GM18520 (cell line): ENCODE data around the gene SPHK1.
"Not testable (repeated sequence)": the region's sequence is repeated elsewhere in the genome, so short reads cannot be mapped to it uniquely, and the experiment has no call there.

ENCODE experiments used
- ATAC-seq: cut with Tn5 transposase; IDR thresholded peaks from one replicate; pipeline ENCODE4 v1.9.1; 2021; ENCODE audit not compliant: unreplicated experiment

Gene SPHK1

GRCh38 chr17:76384222-76384986 is at the start of gene SPHK1:
Gene SPHK1, plus strand, starts transcription at chr17:76384609. Its CDS starts 1,036 bp downstream, at chr17:76385645.
- peak; percentile 44 for ATAC-seq

GRCh38 chr17:76335716-76336381 is 48.6 kb upstream of the SPHK1 start:
- no peak for ATAC-seq

- no peak for ATAC-seq
Observed at GRCh38 chr17:76336756-76337412, 47.5 kb upstream of the SPHK1 start.

- no peak for ATAC-seq
Observed at GRCh38 chr17:76337413-76337777, 47.0 kb upstream of the SPHK1 start.

- no peak for ATAC-seq
Observed at GRCh38 chr17:76341301-76341700, 43.1 kb upstream of the SPHK1 start.

- ATAC-seq, result no peak
Observed at GRCh38 chr17:76343106-76343505, 41.3 kb upstream of the SPHK1 start.

- no peak for ATAC-seq
Observed at GRCh38 chr17:76345377-76345974, 38.9 kb upstream of the SPHK1 start.

GRCh38 chr17:76346936-76347335 is 37.5 kb upstream of the SPHK1 start:
- not testable (repeated sequence) for ATAC-seq

- ATAC-seq, result no peak
Observed at GRCh38 chr17:76350463-76350862, 33.9 kb upstream of the SPHK1 start.

- ATAC-seq, result no peak
Observed at GRCh38 chr17:76351526-76352071, 32.8 kb upstream of the SPHK1 start.

GRCh38 chr17:76353004-76353598 is 31.3 kb upstream of the SPHK1 start:
- no peak for ATAC-seq

- peak; percentile 90 for ATAC-seq
Observed at GRCh38 chr17:76353599-76354316, 30.7 kb upstream of the SPHK1 start, which contains the start of gene PRPSAP1. Gene PRPSAP1, minus strand, starts transcription at chr17:76353916. Its CDS starts 213 bp downstream, at chr17:76353703.

GRCh38 chr17:76354317-76354729 is 30.1 kb upstream of the SPHK1 start:
- ATAC-seq, result no peak

- no peak for ATAC-seq
Observed at GRCh38 chr17:76354747-76355310, 29.6 kb upstream of the SPHK1 start.

- no peak for ATAC-seq
Observed at GRCh38 chr17:76356803-76357456, 27.5 kb upstream of the SPHK1 start.

GRCh38 chr17:76357597-76358158 is 26.7 kb upstream of the SPHK1 start:
- no peak for ATAC-seq

- ATAC-seq, result no peak
Observed at GRCh38 chr17:76359375-76359774, 25.0 kb upstream of the SPHK1 start.

GRCh38 chr17:76359776-76360175 is 24.6 kb upstream of the SPHK1 start:
- not testable (repeated sequence) for ATAC-seq

- no peak for ATAC-seq
Observed at GRCh38 chr17:76360461-76360860, 23.9 kb upstream of the SPHK1 start.
